GM12878 (cell line): ENCODE measurements around the gene CDC5L. TPM values are rescaled to one million over a fixed set of nuclear protein-coding genes. Genes with fewer than 3 reads are reported as not detected.

ENCODE experiments used
- ATAC-seq: fragments of 200-7000 bp; cut with Tn5 transposase; 3 replicates; pipeline ENCODE4 v1.9.1; 2020; ENCODE audit warnings: mild to moderate bottlenecking, moderate library complexity
- BruUV-seq: library from RNA; stranded (reverse); fragments of 400-500 nt; replicated peaks from 2 replicates; lab custom pipeline; 2021; lab: Mats Ljungman, UMichigan
- CTCF ChIA-PET: fragments of 300-600 bp; sonication (Branson Sonifier 250); formaldehyde crosslinking; extraction: SDS; loops from one replicate; lab custom pipeline; 2021; ENCODE audit warnings: inconsistent platforms; lab: Yijun Ruan, JAX
- POLR2A ChIA-PET: fragments of 350-600 bp; formaldehyde crosslinking; extraction: SDS; loops from one replicate; lab custom pipeline; 2021; ENCODE audit warnings: inconsistent platforms; lab: Charles Lee
- RAD21 ChIA-PET: fragments of 300-600 bp; sonication (Branson Sonifier 250); formaldehyde crosslinking; loops from one replicate; lab custom pipeline; 2023; ENCODE audit warnings: antibody characterized with exemption; ENCODE audit not compliant: unreplicated experiment; lab: Charles Lee
- SMC1A ChIA-PET: fragments of 300-600 bp; sonication (Branson Sonifier 250); formaldehyde crosslinking; loops from one replicate; lab custom pipeline; 2023; ENCODE audit not compliant: unreplicated experiment, uncharacterized antibody; lab: Charles Lee
- DNase-seq: peaks from one replicate; pipeline ENCODE4 v3.0.0-alpha.2; 2011; ENCODE audit warnings: low read depth, low spot score
- FAIRE-seq: peaks from 3 replicates; lab custom pipeline; 2011; peaks lifted over from hg19 to GRCh38; lab: Jason Lieb, UNC
- H2AFZ ChIP-seq: 2 replicates; pipeline ENCODE4 v1.6.0; 2011; ENCODE audit warnings: low read depth, low read length, control low read depth; ENCODE audit not compliant: control insufficient read depth
- H3K27ac ChIP-seq: 2 replicates; pipeline ENCODE4 v1.5.1; 2011; ENCODE audit warnings: control low read depth; ENCODE audit not compliant: control insufficient read depth, insufficient read depth
- H3K27me3 ChIP-seq, 2 experiments: replicated peaks in 1 of 2; 2 replicates each; pipeline versions ENCODE4 v1.6.0 to v1.6.1; 2011; ENCODE audit warnings: low read length in 1 of 2; ENCODE audit not compliant: control insufficient read depth in 2 of 2, insufficient read depth in 2 of 2
- H3K36me3 ChIP-seq, 2 experiments: 2 replicates each; pipeline ENCODE4 v1.5.1; 2011; ENCODE audit warnings: low read length in 1 of 2; ENCODE audit not compliant: control insufficient read depth in 2 of 2, insufficient read depth in 2 of 2
- H3K4me1 ChIP-seq: 2 replicates; pipeline ENCODE4 v1.6.1; 2011; ENCODE audit warnings: mild to moderate bottlenecking, low read length, moderate library complexity, mixed read lengths; ENCODE audit not compliant: control insufficient read depth, insufficient read depth
- H3K4me2 ChIP-seq: 2 replicates; pipeline ENCODE4 v1.6.0; 2011; ENCODE audit warnings: control low read depth; ENCODE audit not compliant: control insufficient read depth, insufficient read depth
- H3K4me3 ChIP-seq: fragments of 200-600 bp; sonication (generic); 2 replicates; pipeline ENCODE4 v1.5.1; 2016
- H3K79me2 ChIP-seq: 2 replicates; pipeline ENCODE4 v1.6.0; 2011; ENCODE audit warnings: low read length; ENCODE audit not compliant: control insufficient read depth, insufficient read depth
- H3K9ac ChIP-seq: 2 replicates; pipeline ENCODE4 v1.8.0; 2011; ENCODE audit warnings: low read length, control low read depth, mixed read lengths; ENCODE audit not compliant: control insufficient read depth, insufficient read depth
- H3K9me3 ChIP-seq: replicated peaks from 3 replicates; pipeline ENCODE4 v1.5.1; 2011; ENCODE audit warnings: mild to moderate bottlenecking, low read length; ENCODE audit not compliant: control insufficient read depth, insufficient read depth
- H4K20me1 ChIP-seq: 2 replicates; pipeline ENCODE4 v1.6.0; 2011; ENCODE audit not compliant: control insufficient read depth, insufficient read depth
- CBX5 ChIP-seq: sonication (generic); IDR thresholded peaks from 2 replicates; pipeline ENCODE4 v1.6.1; 2016; ENCODE audit warnings: low read depth, moderate library complexity, mild to moderate bottlenecking, inconsistent platforms
- CEBPB ChIP-seq, 2 experiments: fragments of 150-350 bp in 1 of 2; IDR thresholded peaks; 2 replicates each; pipeline ENCODE4 v1.6.1; 2012 to 2014; ENCODE audit warnings: low read depth in 2 of 2, low read length in 2 of 2, borderline replicate concordance in 1 of 2, inconsistent platforms in 1 of 2
- EZH2 ChIP-seq: IDR thresholded peaks from 2 replicates; pipeline ENCODE4 v1.6.1; 2012; ENCODE audit warnings: low read depth, mild to moderate bottlenecking, control low read depth, inconsistent platforms, low read length, borderline replicate concordance; ENCODE audit not compliant: control insufficient read depth
- NFIC ChIP-seq: IDR thresholded peaks from 2 replicates; pipeline ENCODE4 v1.6.1; 2012; ENCODE audit warnings: low read depth, mild to moderate bottlenecking, inconsistent platforms, low read length, moderate library complexity
- NFXL1 ChIP-seq: fragments of 450-650 bp; IDR thresholded peaks from 2 replicates; pipeline ENCODE4 v1.6.1; 2017; ENCODE audit warnings: antibody characterized with exemption, mild to moderate bottlenecking, borderline replicate concordance
- NFYB ChIP-seq: IDR thresholded peaks from 2 replicates; pipeline ENCODE4 v1.6.1; 2011; ENCODE audit warnings: low read depth, mild to moderate bottlenecking, low read length, improper control_type of control experiment, moderate library complexity; ENCODE audit not compliant: insufficient read depth
- RBBP5 ChIP-seq: fragments of 200-600 bp; sonication (generic); conservative IDR thresholded peaks from 2 replicates; pipeline ENCODE4 v1.6.1; 2016
- SMAD5 ChIP-seq: IDR thresholded peaks from 2 replicates; pipeline ENCODE4 v1.6.1; 2016; ENCODE audit warnings: antibody characterized with exemption, low read depth
- STAT3 ChIP-seq: IDR thresholded peaks from 2 replicates; pipeline ENCODE4 v1.6.1; 2011; ENCODE audit warnings: low read depth, low read length, improper control_type of control experiment
- SUZ12 ChIP-seq: fragments of 200-600 bp; sonication (generic); IDR thresholded peaks from one replicate; pipeline ENCODE4 v1.6.1; 2018; ENCODE audit warnings: antibody characterized with exemption, mild to moderate bottlenecking; ENCODE audit not compliant: unreplicated experiment
- whole genome bisulfite sequencing: methylation state at CpG from one replicate; pipeline ENCODE4 v1.1.6; 2016; ENCODE audit warnings: low lambda C conversion rate; ENCODE audit not compliant: insufficient replicate concordance, insufficient coverage; ENCODE audit errors: missing lambda C conversion rate; 5-methylcytosine and 5-hydroxymethylcytosine counted together
- in situ Hi-C: fragments of 300-500 bp; cut with MboI; formaldehyde crosslinking; loops from 9 replicates; pipeline ENCODE4 v1.14.3; 2018; ENCODE audit warnings: mixed read lengths
- intact Hi-C: fragments of 100-400 bp; cut with micrococcal nuclease; formaldehyde crosslinking; loops from one replicate; pipeline ENCODE4 v1.14.2; 2022; ENCODE audit not compliant: unreplicated experiment
- polyA plus RNA-seq, 11 experiments: library from polyadenylated mRNA; depleted of rRNA in 4 of 11; unstranded in 6 of 11; stranded (reverse) in 5 of 11; fragments of >200 nt; fragmentation: Nextera tagmentation in 4 of 11; fragmentation: Illumina TruSeq in 1 of 11; extraction: Ambion mirVana in 4 of 11; extraction: Trizol in 1 of 11; gene quantifications; 1 replicate in 1 of 11; 2 replicates in 10 of 11; pipeline versions ENCODE4 v1.2.1 to v1.2.3, GENCODE V29; 2011 to 2016; ENCODE audit warnings: inconsistent platforms in 2 of 11, missing spikeins in 2 of 11, low read depth in 1 of 11
- total RNA-seq, 4 experiments: library from RNA; depleted of rRNA in 3 of 4; stranded (reverse); fragments of >200 nt in 3 of 4; fragmentation: Illumina TruSeq in 1 of 4; extraction: Trizol in 1 of 4; gene quantifications; 2 replicates each; pipeline versions ENCODE4 v1.2.1 to v1.2.3, GENCODE V29; 2013 to 2021
- TF ChIP-seq, protein P1 (sequence below): IDR thresholded peaks from 2 replicates; pipeline ENCODE4 v1.6.1; 2012; ENCODE audit warnings: low read depth, low read length, improper control_type of control experiment

Gene CDC5L
- total and polyA plus RNA-seq, 10 of the 15 experiments (the other 5 are each of a cell fraction or from before 2014, with no cell fraction given), result 13.2 to 29.4 (median 18.8) TPM

DNA sequence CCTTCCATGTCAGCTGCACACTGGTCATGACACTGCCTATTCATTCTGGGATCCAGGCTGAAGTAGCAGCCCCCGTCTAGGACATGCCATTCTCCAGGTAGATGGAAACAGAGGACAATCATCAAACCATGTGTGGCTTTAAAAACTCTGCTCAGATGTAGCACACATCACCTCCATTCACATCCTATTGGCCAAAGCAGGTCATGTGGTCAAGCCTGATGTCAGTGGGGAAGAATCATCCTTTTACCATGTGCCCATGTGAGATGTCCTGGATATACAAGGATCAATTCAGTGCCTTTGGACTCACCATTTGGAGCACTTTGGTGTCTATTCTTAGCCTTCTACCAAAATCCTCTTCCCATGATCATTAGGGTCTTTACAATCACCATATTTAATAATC lies 99.5 kb downstream of the CDC5L start:
- Histone ChIP-seq H3K4me2 (no peak overlapping the region), H3K4me1 (no peaks in the 10 kb centered on the region), H3K27ac (no peak overlapping the region), H3K9ac (no peak overlapping the region), H4K20me1 (no peaks in the 10 kb centered on the region), H3K79me2 (no peaks in the 10 kb centered on the region), H3K36me3 (no peaks in the 10 kb centered on the region), H3K9me3 (no peaks in the 10 kb centered on the region), H2AFZ (no peak overlapping the region), H3K4me3 (no peak overlapping the region), H3K27me3 (peaks cover 0 to 1% of the 10 kb centered on the region in 2 experiments; a peak in 1 of 4 replicates)
- ATAC-seq, result no peak
- POLR2A ChIA-PET, result no interaction called here
- TF ChIP-seq NFYB, result peak; percentile 77
- TF ChIP-seq STAT3, result no peak
- in situ Hi-C loops, result no loop called here
- intact Hi-C loops, result no loop called here
- DNase-seq, result no peak
- SMC1A ChIA-PET, result no interaction called here
- no TSS peak for BruUV-seq
- CTCF ChIA-PET, result interaction anchor here (1.7 kb wide), 1 partner anchor 11 kb away, joined by 6 read pairs; no protein-coding TSS in a partner anchor
- 0% methylated on average over 1 of the region's 1 CpG for WGBS
- FAIRE-seq, result no peak
- RAD21 ChIA-PET, result no interaction called here

DNA sequence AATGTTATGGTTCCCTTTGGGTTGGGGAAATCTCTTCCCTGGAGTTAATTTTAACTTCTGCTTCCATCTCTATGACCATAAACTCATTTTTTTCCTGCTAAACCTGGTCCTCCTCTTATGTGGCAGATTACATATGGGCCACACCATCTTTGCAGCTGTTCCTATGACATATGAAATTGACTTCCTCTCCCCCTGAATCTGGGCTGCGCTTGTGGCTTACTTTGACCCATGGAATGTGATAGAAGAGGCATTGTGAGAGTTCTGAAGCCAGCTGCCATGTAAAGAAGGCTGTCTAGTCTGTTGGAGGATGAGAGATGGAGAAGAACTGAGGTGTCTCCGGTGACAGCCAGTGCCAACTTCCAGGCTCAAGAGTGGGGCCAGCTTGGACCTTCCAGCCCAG lies 100.1 kb downstream of the CDC5L start:
- 50% methylated on average over 2 of the region's 2 CpGs for WGBS
- in situ Hi-C loops (no loop called here), intact Hi-C loops (no loop called here)
- H3K36me3 ChIP-seq, result no peaks in the 10 kb centered on the region
- CTCF ChIA-PET, result interaction anchor here (0.7 kb wide), 1 partner anchor 10 kb away, joined by 3 read pairs; no protein-coding TSS in a partner anchor
- no peak overlapping the region for H3K27ac ChIP-seq
- no peak for DNase-seq
- POLR2A ChIA-PET, result no interaction called here
- H3K4me2 ChIP-seq, result no peak overlapping the region
- no peak overlapping the region for H3K4me3 ChIP-seq
- no peak overlapping the region for H3K9ac ChIP-seq
- SMC1A ChIA-PET, result no interaction called here
- no peaks in the 10 kb centered on the region for H4K20me1 ChIP-seq
- RAD21 ChIA-PET, result no interaction called here
- ATAC-seq, result no peak
- no TSS peak for BruUV-seq
- H2AFZ ChIP-seq, result no peak overlapping the region
- H3K27me3 ChIP-seq, result peaks cover 0 to 1% of the 10 kb centered on the region in 2 experiments; a peak in 1 of 4 replicates
- no peak for FAIRE-seq
- H3K79me2 ChIP-seq, result no peaks in the 10 kb centered on the region
- TF ChIP-seq NFXL1, result no peak
- no peak for TF ChIP-seq CBX5
- TF ChIP-seq RBBP5, result no peak
- TF ChIP-seq, protein P1, sequence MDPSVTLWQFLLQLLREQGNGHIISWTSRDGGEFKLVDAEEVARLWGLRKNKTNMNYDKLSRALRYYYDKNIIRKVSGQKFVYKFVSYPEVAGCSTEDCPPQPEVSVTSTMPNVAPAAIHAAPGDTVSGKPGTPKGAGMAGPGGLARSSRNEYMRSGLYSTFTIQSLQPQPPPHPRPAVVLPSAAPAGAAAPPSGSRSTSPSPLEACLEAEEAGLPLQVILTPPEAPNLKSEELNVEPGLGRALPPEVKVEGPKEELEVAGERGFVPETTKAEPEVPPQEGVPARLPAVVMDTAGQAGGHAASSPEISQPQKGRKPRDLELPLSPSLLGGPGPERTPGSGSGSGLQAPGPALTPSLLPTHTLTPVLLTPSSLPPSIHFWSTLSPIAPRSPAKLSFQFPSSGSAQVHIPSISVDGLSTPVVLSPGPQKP, result no peak
- TF ChIP-seq SMAD5, result no peak
- TF ChIP-seq EZH2, result no peak
- no peak for TF ChIP-seq SUZ12
- TF ChIP-seq NFIC, result no peak
- TF ChIP-seq CEBPB (IDR thresholded peaks at IDR 0.05; ENCODE audit: borderline replicate concordance in 1 of 2, low read depth in 2 of 2, low read length in 2 of 2), result no peak
- H3K9me3 ChIP-seq, result no peaks in the 10 kb centered on the region
- no peaks in the 10 kb centered on the region for H3K4me1 ChIP-seq
